Measurements from ENCODE around the gene ATP10B.

GRCh38 chr5:160797020-160797419, 55.0 kb downstream of the ATP10B start:
- TF ChIP-seq CTCF (IDR thresholded peaks at IDR 0.05) (no peak), POLR2A (IDR thresholded peaks at IDR 0.05) (no peak)
